HepG2 (cell line): ENCODE measurements around the gene MOV10L1. TPM values are rescaled to one million over a fixed set of nuclear protein-coding genes. Genes with fewer than 3 reads are reported as not detected.

Experiments used
- HINFP ChIP-seq: sonication (generic); formaldehyde crosslinking; IDR thresholded peaks from 2 replicates; pipeline ENCODE4 v1.4.0; 2020; ENCODE audit warnings: low read depth, mild to moderate bottlenecking, missing genetic modification reagents
- HNRNPLL ChIP-seq: fragments of 200-400 bp; formaldehyde crosslinking; IDR thresholded peaks from 2 replicates; pipeline ENCODE4 v1.6.1; 2017; ENCODE audit warnings: mild to moderate bottlenecking, low read depth, low read length; ENCODE audit not compliant: poor library complexity, severe bottlenecking
- MIXL1 ChIP-seq: IDR thresholded peaks from 2 replicates; pipeline ENCODE4 v1.6.1; 2016
- MXI1 ChIP-seq: IDR thresholded peaks from 3 replicates; pipeline ENCODE4 v1.6.1; 2012; ENCODE audit warnings: low read depth, low read length, inconsistent platforms, borderline replicate concordance
- NONO ChIP-seq, 2 experiments: fragments of 450-650 bp in 1 of 2; sonication (generic) in 1 of 2; formaldehyde crosslinking in 1 of 2; IDR thresholded peaks in 1 of 2; conservative IDR thresholded peaks in 1 of 2; 2 replicates each; pipeline versions ENCODE4 v1.6.1 to v1.8.0; 2017 to 2022; ENCODE audit warnings: mild to moderate bottlenecking in 1 of 2, missing genetic modification reagents in 1 of 2, moderate library complexity in 1 of 2
- SIN3A ChIP-seq: IDR thresholded peaks from 2 replicates; pipeline ENCODE4 v1.6.1; 2011; ENCODE audit warnings: low read depth, mild to moderate bottlenecking, control low read depth, low read length, borderline replicate concordance
- SSRP1 ChIP-seq: IDR thresholded peaks from 2 replicates; pipeline ENCODE4 v1.6.1; 2016; ENCODE audit warnings: control low read depth
- ZBTB26 ChIP-seq: IDR thresholded peaks from 2 replicates; pipeline ENCODE4 v1.6.1; 2016; ENCODE audit warnings: missing compliant biosample characterization, missing genetic modification reagents, borderline replicate concordance
- ZC3H4 ChIP-seq: sonication (generic); formaldehyde crosslinking; IDR thresholded peaks from 2 replicates; pipeline ENCODE4 v1.4.0; 2020; ENCODE audit warnings: missing genetic modification reagents, borderline replicate concordance
- ZFP36 ChIP-seq: fragments of 150-350 bp; IDR thresholded peaks from 2 replicates; pipeline ENCODE4 v1.6.1; 2018; ENCODE audit warnings: borderline replicate concordance, low read length, low read depth; ENCODE audit not compliant: partially characterized antibody
- ZNF256 ChIP-seq: sonication (generic); formaldehyde crosslinking; conservative IDR thresholded peaks from 2 replicates; pipeline ENCODE4 v1.4.0; 2020; ENCODE audit warnings: missing genetic modification reagents
- ZNF3 ChIP-seq: IDR thresholded peaks from 2 replicates; pipeline ENCODE4 v1.7.0; 2017; ENCODE audit warnings: inconsistent platforms
- ZNF407 ChIP-seq: sonication (generic); formaldehyde crosslinking; IDR thresholded peaks from one replicate; pipeline ENCODE4 v1.5.1; 2020; ENCODE audit warnings: mild to moderate bottlenecking, missing genetic modification reagents; ENCODE audit errors: not compliant biosample characterization
- ZNF670 ChIP-seq: sonication (generic); formaldehyde crosslinking; IDR thresholded peaks from 2 replicates; pipeline ENCODE4 v1.8.0; 2022; ENCODE audit warnings: mild to moderate bottlenecking, missing genetic modification reagents, borderline replicate concordance
- polyA plus RNA-seq, 8 experiments: library from polyadenylated mRNA; depleted of rRNA in 3 of 8; stranded (reverse) in 7 of 8; unstranded in 1 of 8; fragments of >200 nt; fragmentation: Illumina TruSeq in 4 of 8; extraction: Trizol in 4 of 8; gene quantifications; 2 replicates each; pipeline versions ENCODE4 v1.2.1 to v1.2.3, GENCODE V29; 2011 to 2016; ENCODE audit warnings: low read depth in 4 of 8, missing spikeins in 1 of 8, mixed read lengths in 1 of 8; ENCODE audit not compliant: insufficient read depth in 1 of 8
- total RNA-seq, 5 experiments: library from RNA; depleted of rRNA; stranded (reverse); fragments of >200 nt; fragmentation: Illumina TruSeq; extraction: Trizol; gene quantifications; 2 replicates each; pipeline ENCODE4 v1.2.3, GENCODE V29; 2016; ENCODE audit warnings: low read depth in 1 of 5

Gene MOV10L1
- total and polyA plus RNA-seq, 2 of the 13 experiments (the other 11 are each of a cell fraction or from before 2014, with no cell fraction given): 0.11 to 0.12 TPM

GRCh38 chr22:50145721-50146438 lies 56.1 kb downstream of the MOV10L1 start (continued):
- TF ChIP-seq ZBTB26 (CRISPR knock-in tag) (no peak), ZNF3 (CRISPR knock-in tag) (no peak), SSRP1 (no peak), ZFP36 (no peak), SIN3A (0 out of 2 replicates have a peak, but pooled peaks have one; percentile 37), NONO (IDR thresholded peaks at IDR 0.05) (no peak), NONO (CRISPR knock-in tag; conservative IDR thresholded peaks at IDR 0.05) (peak; percentile 66), ZNF670 (CRISPR knock-in tag) (no peak), MXI1 (no peak), HINFP (0 out of 2 replicates have a peak, but pooled peaks have one; percentile 39), ZC3H4 (CRISPR knock-in tag) (no peak), ZNF256 (CRISPR knock-in tag) (no peak), HNRNPLL (no peak), MIXL1 (CRISPR knock-in tag) (no peak), ZNF407 (CRISPR knock-in tag) (no peak)
